ENCODE data around the gene COG5.
"Not testable (repeated sequence)": the region's sequence is repeated elsewhere in the genome, so short reads cannot be mapped to it uniquely, and the experiment has no call there.

COG5 gene

GRCh38 chr7:107160389-107160788 is 403.3 kb downstream of the COG5 start:
- Histone ChIP-seq H3K27me3 (ENCODE audit: insufficient read depth, poor library complexity, severe bottlenecking) (no peaks in the 10 kb centered on the region), H3K4me3 (ENCODE audit: severe bottlenecking) (no peak overlapping the region), H3K36me3 (ENCODE audit: low read depth) (no peaks in the 10 kb centered on the region), H3K27ac (ENCODE audit: poor library complexity, severe bottlenecking) (no peak overlapping the region), H3K9me3 (ENCODE audit: severe bottlenecking) (no peaks in the 10 kb centered on the region), H3K4me1 (ENCODE audit: insufficient read depth, poor library complexity, severe bottlenecking) (no peaks in the 10 kb centered on the region)
- TF ChIP-seq CTCF (IDR thresholded peaks at IDR 0.05; ENCODE audit: poor library complexity, severe bottlenecking), result no peak
- DNase-seq (ENCODE audit: low spot score) (no peak), ATAC-seq (ENCODE audit: low read depth) (no peak)

- DNase-seq (ENCODE audit: low spot score) (no peak), ATAC-seq (ENCODE audit: low read depth) (no peak)
- Histone ChIP-seq H3K27ac (ENCODE audit: poor library complexity, severe bottlenecking) (no peak overlapping the region), H3K36me3 (ENCODE audit: low read depth) (no peaks in the 10 kb centered on the region), H3K9me3 (ENCODE audit: severe bottlenecking) (no peaks in the 10 kb centered on the region), H3K27me3 (ENCODE audit: insufficient read depth, poor library complexity, severe bottlenecking) (no peaks in the 10 kb centered on the region), H3K4me3 (ENCODE audit: severe bottlenecking) (no peak overlapping the region), H3K4me1 (ENCODE audit: insufficient read depth, poor library complexity, severe bottlenecking) (no peaks in the 10 kb centered on the region)
- no peak for TF ChIP-seq CTCF (IDR thresholded peaks at IDR 0.05; ENCODE audit: poor library complexity, severe bottlenecking)
Observed at GRCh38 chr7:107158028-107158427, 405.7 kb downstream of the COG5 start.

- Histone ChIP-seq H3K4me1 (ENCODE audit: insufficient read depth, poor library complexity, severe bottlenecking) (no peaks in the 10 kb centered on the region), H3K9me3 (ENCODE audit: severe bottlenecking) (no peaks in the 10 kb centered on the region), H3K27ac (ENCODE audit: poor library complexity, severe bottlenecking) (no peak overlapping the region), H3K36me3 (ENCODE audit: low read depth) (no peaks in the 10 kb centered on the region), H3K27me3 (ENCODE audit: insufficient read depth, poor library complexity, severe bottlenecking) (no peaks in the 10 kb centered on the region), H3K4me3 (ENCODE audit: severe bottlenecking) (no peak overlapping the region)
- no peak for TF ChIP-seq CTCF (IDR thresholded peaks at IDR 0.05; ENCODE audit: poor library complexity, severe bottlenecking)
- DNase-seq (ENCODE audit: low spot score) (no peak), ATAC-seq (ENCODE audit: low read depth) (no peak)
Observed at GRCh38 chr7:107157091-107157490, 406.6 kb downstream of the COG5 start.

GRCh38 chr7:107155726-107156125 is 408.0 kb downstream of the COG5 start:
- not testable (repeated sequence) for H3K9me3 ChIP-seq (ENCODE audit: severe bottlenecking); H3K36me3 ChIP-seq (ENCODE audit: low read depth); H3K4me1 ChIP-seq (ENCODE audit: insufficient read depth, poor library complexity, severe bottlenecking); H3K27me3 ChIP-seq (ENCODE audit: insufficient read depth, poor library complexity, severe bottlenecking); ATAC-seq (ENCODE audit: low read depth); H3K27ac ChIP-seq (ENCODE audit: poor library complexity, severe bottlenecking); DNase-seq (ENCODE audit: low spot score); H3K4me3 ChIP-seq (ENCODE audit: severe bottlenecking)

GRCh38 chr7:107154826-107155225 is 408.9 kb downstream of the COG5 start:
- no peak overlapping the region for H3K27ac ChIP-seq (ENCODE audit: poor library complexity, severe bottlenecking)
- H3K27me3 ChIP-seq (ENCODE audit: insufficient read depth, poor library complexity, severe bottlenecking), result no peaks in the 10 kb centered on the region
- DNase-seq (ENCODE audit: low spot score) (no peak), ATAC-seq (ENCODE audit: low read depth) (no peak)
- H3K9me3 ChIP-seq (ENCODE audit: severe bottlenecking), result no peaks in the 10 kb centered on the region
- H3K4me3 ChIP-seq (ENCODE audit: severe bottlenecking), result no peak overlapping the region
- no peaks in the 10 kb centered on the region for H3K4me1 ChIP-seq (ENCODE audit: insufficient read depth, poor library complexity, severe bottlenecking)
- H3K36me3 ChIP-seq (ENCODE audit: low read depth), result no peaks in the 10 kb centered on the region
- no peak for TF ChIP-seq CTCF (IDR thresholded peaks at IDR 0.05; ENCODE audit: poor library complexity, severe bottlenecking)
